IMR-90 (cell line): ENCODE measurements around the gene NEIL1. TPM values are rescaled to one million over a fixed set of nuclear protein-coding genes. Genes with fewer than 3 reads are reported as not detected.

Source experiments
- ATAC-seq: fragments of 200-7000 bp; cut with Tn5 transposase; 2 replicates; pipeline ENCODE4 v1.9.1; 2020; ENCODE audit warnings: low read depth, mild to moderate bottlenecking, moderate library complexity
- BruUV-seq: library from RNA; stranded (reverse); fragments of 400-500 nt; replicated peaks from 2 replicates; lab custom pipeline; 2021; lab: Mats Ljungman, UMichigan
- CTCF ChIA-PET: fragments of 300-600 bp; formaldehyde crosslinking; extraction: SDS; loops from one replicate; lab custom pipeline; 2021; ENCODE audit warnings: antibody characterized with exemption; lab: Yijun Ruan, JAX
- POLR2A ChIA-PET: fragments of 300-600 bp; sonication (Branson Sonifier 250); formaldehyde crosslinking; loops from one replicate; lab custom pipeline; 2022; ENCODE audit warnings: antibody characterized with exemption; ENCODE audit not compliant: unreplicated experiment; lab: Charles Lee
- DNase-seq: peaks from one replicate; pipeline ENCODE4 v3.0.0; 2013
- H2AFZ ChIP-seq: replicated peaks from 2 replicates; pipeline ENCODE3; 2013; ENCODE audit warnings: low read length, mild to moderate bottlenecking; ENCODE audit not compliant: poor library complexity
- H2AK5ac ChIP-seq: 2 replicates; pipeline ENCODE4 v1.6.1; 2013; ENCODE audit warnings: low read depth, low read length, inconsistent platforms
- H2AK9ac ChIP-seq: replicated peaks from 2 replicates; pipeline ENCODE3; 2013; ENCODE audit warnings: mild to moderate bottlenecking, low read depth, low read length, moderate library complexity; ENCODE audit not compliant: poor library complexity
- H2BK120ac ChIP-seq: 2 replicates; pipeline ENCODE4 v1.6.1; 2013; ENCODE audit warnings: low read depth, low read length, inconsistent platforms
- H2BK15ac ChIP-seq: 3 replicates; pipeline ENCODE4 v1.6.1; 2013; ENCODE audit warnings: low read depth, low read length, inconsistent platforms
- H2BK20ac ChIP-seq: 2 replicates; pipeline ENCODE4 v1.6.1; 2013; ENCODE audit warnings: low read depth, mild to moderate bottlenecking, inconsistent platforms, low read length, moderate library complexity
- H2BK5ac ChIP-seq: 2 replicates; pipeline ENCODE4 v1.6.1; 2013; ENCODE audit warnings: mild to moderate bottlenecking, low read depth, low read length, inconsistent platforms; ENCODE audit not compliant: poor library complexity, severe bottlenecking
- H3K14ac ChIP-seq: replicated peaks from 2 replicates; pipeline ENCODE4 v1.6.1; 2013; ENCODE audit warnings: low read depth, low read length, inconsistent platforms
- H3K18ac ChIP-seq: 2 replicates; pipeline ENCODE4 v1.6.1; 2013; ENCODE audit warnings: low read depth, low read length, control low read depth
- H3K23ac ChIP-seq: 2 replicates; pipeline ENCODE4 v1.6.1; 2013; ENCODE audit warnings: low read depth, low read length, inconsistent platforms
- H3K27ac ChIP-seq: 2 replicates; pipeline ENCODE4 v1.5.1; 2013; ENCODE audit warnings: mild to moderate bottlenecking, control low read depth, low read length; ENCODE audit not compliant: insufficient read depth
- H3K27me3 ChIP-seq: 2 replicates; pipeline ENCODE4 v1.6.1; 2013; ENCODE audit warnings: low read length; ENCODE audit not compliant: control insufficient read depth, insufficient read depth
- H3K36me3 ChIP-seq: 2 replicates; pipeline ENCODE4 v1.6.1; 2013; ENCODE audit warnings: low read length, mixed read lengths; ENCODE audit not compliant: control insufficient read depth, insufficient read depth
- H3K4ac ChIP-seq: 2 replicates; pipeline ENCODE4 v1.6.1; 2013; ENCODE audit warnings: low read depth, low read length, inconsistent platforms
- H3K4me1 ChIP-seq: 2 replicates; pipeline ENCODE4 v1.6.1; 2013; ENCODE audit warnings: low read length, mixed read lengths; ENCODE audit not compliant: control insufficient read depth, insufficient read depth
- H3K4me2 ChIP-seq: 2 replicates; pipeline ENCODE4 v1.6.1; 2013; ENCODE audit warnings: low read depth, mild to moderate bottlenecking, control low read depth, low read length, moderate library complexity
- H3K4me3 ChIP-seq: 2 replicates; pipeline ENCODE4 v1.5.1; 2013; ENCODE audit warnings: low read depth, mild to moderate bottlenecking, control low read depth, low read length, moderate library complexity; ENCODE audit not compliant: insufficient read depth
- H3K56ac ChIP-seq: 2 replicates; pipeline ENCODE4 v1.6.1; 2013; ENCODE audit warnings: low read length, inconsistent platforms; ENCODE audit not compliant: insufficient read depth; ENCODE audit errors: extremely low read depth
- H3K79me1 ChIP-seq, 2 experiments: 2 replicates each; pipeline ENCODE4 v1.6.1; 2013; ENCODE audit warnings: low read length in 2 of 2, inconsistent platforms in 1 of 2, low read depth in 1 of 2
- H3K9ac ChIP-seq: 2 replicates; pipeline ENCODE4 v1.6.1; 2013; ENCODE audit warnings: low read depth, low read length, control low read depth
- H3K9me1 ChIP-seq: 2 replicates; pipeline ENCODE4 v1.6.1; 2013; ENCODE audit warnings: low read length, inconsistent platforms; ENCODE audit not compliant: insufficient read depth
- H3K9me3 ChIP-seq: 2 replicates; pipeline ENCODE4 v1.6.1; 2013; ENCODE audit warnings: low read length; ENCODE audit not compliant: control insufficient read depth, insufficient read depth
- H4K20me1 ChIP-seq: 2 replicates; pipeline ENCODE4 v1.6.1; 2013; ENCODE audit warnings: low read length, inconsistent platforms; ENCODE audit not compliant: insufficient read depth
- H4K5ac ChIP-seq: 2 replicates; pipeline ENCODE4 v1.6.1; 2013; ENCODE audit warnings: mild to moderate bottlenecking, low read depth, low read length, control low read depth
- H4K8ac ChIP-seq, 2 experiments: 2 replicates each; pipeline ENCODE4 v1.6.1; 2013; ENCODE audit warnings: low read depth in 2 of 2, low read length in 2 of 2, control low read depth in 1 of 2, inconsistent platforms in 1 of 2
- H4K91ac ChIP-seq: 2 replicates; pipeline ENCODE4 v1.6.1; 2013; ENCODE audit warnings: low read depth, low read length, inconsistent platforms; ENCODE audit not compliant: insufficient read depth
- CHD1 ChIP-seq: IDR thresholded peaks from 2 replicates; pipeline ENCODE4 v1.6.1; 2012; ENCODE audit warnings: low read depth, low read length, improper control_type of control experiment
- FOS ChIP-seq: fragments of 150-350 bp; IDR thresholded peaks from 2 replicates; pipeline ENCODE4 v1.6.1; 2016; ENCODE audit warnings: low read depth, low read length
- MAFK ChIP-seq: IDR thresholded peaks from 2 replicates; pipeline ENCODE4 v1.6.1; 2012; ENCODE audit warnings: low read depth, low read length, improper control_type of control experiment
- MAZ ChIP-seq: IDR thresholded peaks from 2 replicates; pipeline ENCODE4 v1.6.1; 2012; ENCODE audit warnings: low read depth, mild to moderate bottlenecking, low read length, improper control_type of control experiment, moderate library complexity, borderline replicate concordance
- POLR2A ChIP-seq: IDR thresholded peaks from 2 replicates; pipeline ENCODE4 v1.6.1; 2012; ENCODE audit warnings: mild to moderate bottlenecking, low read depth, low read length
- RAD21 ChIP-seq: IDR thresholded peaks from 2 replicates; pipeline ENCODE4 v1.6.1; 2012; ENCODE audit warnings: low read length, improper control_type of control experiment
- RCOR1 ChIP-seq: IDR thresholded peaks from 2 replicates; pipeline ENCODE4 v1.6.1; 2012; ENCODE audit warnings: mild to moderate bottlenecking, low read length, improper control_type of control experiment; ENCODE audit not compliant: insufficient replicate concordance
- RFX5 ChIP-seq: IDR thresholded peaks from 2 replicates; pipeline ENCODE4 v1.8.0; 2012; ENCODE audit warnings: low read depth, mild to moderate bottlenecking, low read length, moderate library complexity
- USF2 ChIP-seq: fragments of 150-350 bp; IDR thresholded peaks from 2 replicates; pipeline ENCODE4 v1.6.1; 2017; ENCODE audit warnings: mild to moderate bottlenecking, antibody characterized with exemption, low read length, low read depth
- WGBS, 2 experiments: methylation state at CpG; one replicate each; pipeline versions ENCODE4 v1.1.5 to v1.1.7; 2013; ENCODE audit warnings: missing lambda C conversion rate in 2 of 2; ENCODE audit not compliant: insufficient read length in 1 of 2; ENCODE audit errors: extremely low coverage in 2 of 2; 5-methylcytosine and 5-hydroxymethylcytosine counted together
- dilution Hi-C: fragments of 300-500 bp; cut with HindIII; formaldehyde crosslinking; loops from one replicate; pipeline ENCODE4 v1.14.3; 2018; ENCODE audit warnings: low sequenced_read_pairs; ENCODE audit not compliant: unreplicated experiment
- in situ Hi-C: fragments of 300-500 bp; cut with MboI; formaldehyde crosslinking; loops from 3 replicates; pipeline ENCODE4 v1.14.3; 2019; ENCODE audit warnings: low sequenced_read_pairs, inconsistent platforms, mixed read lengths
- intact Hi-C: fragments of 100-400 bp; cut with micrococcal nuclease; formaldehyde crosslinking; loops from 2 replicates; pipeline ENCODE4 v1.10.0; 2022
- polyA plus RNA-seq, 3 experiments: library from polyadenylated mRNA; depleted of rRNA; stranded (reverse); fragments of >200 nt; gene quantifications; 2 replicates each; pipeline ENCODE4 v1.2.3, GENCODE V29; 2012; ENCODE audit warnings: low replicate concordance in 1 of 3
- total RNA-seq: library from RNA; depleted of rRNA; stranded (reverse); fragments of >200 nt; gene quantifications from 2 replicates; pipeline ENCODE4 v1.2.3, GENCODE V29; 2012
- TF ChIP-seq, protein P1 (sequence below): conservative IDR thresholded peaks from 2 replicates; pipeline ENCODE4 v1.5.1; 2012; ENCODE audit warnings: mild to moderate bottlenecking, low read depth, low read length, improper control_type of control experiment
- TF ChIP-seq, protein P2 (sequence below): fragments of 150-350 bp; IDR thresholded peaks from 2 replicates; pipeline ENCODE4 v1.6.1; 2016; ENCODE audit warnings: low read depth, mild to moderate bottlenecking, low read length, moderate library complexity, borderline replicate concordance

Gene NEIL1
- total and polyA plus RNA-seq, 2 of the 4 experiments (the other 2 are of a cell fraction) = 1.1 to 3.6 TPM

DNA sequence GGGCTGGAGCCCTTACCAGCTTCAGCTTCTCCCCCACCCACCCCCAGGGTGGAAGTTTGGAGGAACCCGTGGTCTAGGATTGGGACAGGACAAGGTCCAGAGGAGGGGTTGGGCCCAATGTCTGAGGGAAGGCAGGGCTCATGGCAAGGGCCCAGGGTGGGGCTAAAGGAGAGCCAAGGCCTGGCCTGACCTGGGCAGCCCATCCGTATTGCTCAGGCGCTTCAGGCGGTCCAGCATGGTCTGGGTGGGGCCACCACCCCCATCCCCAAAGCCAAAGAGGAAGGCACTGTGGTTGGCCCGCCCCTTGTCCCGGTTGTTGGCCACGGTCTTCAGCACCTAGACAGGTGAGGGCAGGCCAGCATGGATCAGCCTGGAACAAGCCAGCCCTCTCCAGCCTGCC is 14.0 kb downstream of the NEIL1 start:
- CTCF ChIA-PET = no interaction called here
- H4K5ac ChIP-seq = no peak overlapping the region
- H2BK20ac ChIP-seq = no peak overlapping the region
- H3K4me3 ChIP-seq = no peak overlapping the region
- no peak overlapping the region for H3K27ac ChIP-seq
- ATAC-seq (no peak), DNase-seq (no peak)
- no peak overlapping the region for H3K4me2 ChIP-seq
- H2BK120ac ChIP-seq = no peak overlapping the region
- H3K4me1 ChIP-seq = no peaks in the 10 kb centered on the region
- WGBS, 2 experiments = no CpG with 5 or more reads among the region's 7 CpGs
- H3K14ac ChIP-seq = no peak overlapping the region
- H4K8ac ChIP-seq = no peak overlapping the region
- dilution Hi-C loops = no loop called here
- H2BK15ac ChIP-seq = no peak overlapping the region
- H3K4ac ChIP-seq = no peak overlapping the region
- H3K36me3 ChIP-seq = peaks cover 70% of the 10 kb centered on the region
- no peak overlapping the region for H2AK5ac ChIP-seq
- no TSS peak for BruUV-seq
- H3K9me1 ChIP-seq = no peaks in the 10 kb centered on the region; the same call in 1 of the 2 replicates
- no peak overlapping the region for H3K56ac ChIP-seq
- H3K9ac ChIP-seq = no peak overlapping the region
- H4K20me1 ChIP-seq = peaks cover 4% of the 10 kb centered on the region; the same call in 1 of the 2 replicates
- no peak for TF ChIP-seq MAZ
- no peak for TF ChIP-seq RCOR1
- TF ChIP-seq POLR2A = no peak
- TF ChIP-seq, protein P1, sequence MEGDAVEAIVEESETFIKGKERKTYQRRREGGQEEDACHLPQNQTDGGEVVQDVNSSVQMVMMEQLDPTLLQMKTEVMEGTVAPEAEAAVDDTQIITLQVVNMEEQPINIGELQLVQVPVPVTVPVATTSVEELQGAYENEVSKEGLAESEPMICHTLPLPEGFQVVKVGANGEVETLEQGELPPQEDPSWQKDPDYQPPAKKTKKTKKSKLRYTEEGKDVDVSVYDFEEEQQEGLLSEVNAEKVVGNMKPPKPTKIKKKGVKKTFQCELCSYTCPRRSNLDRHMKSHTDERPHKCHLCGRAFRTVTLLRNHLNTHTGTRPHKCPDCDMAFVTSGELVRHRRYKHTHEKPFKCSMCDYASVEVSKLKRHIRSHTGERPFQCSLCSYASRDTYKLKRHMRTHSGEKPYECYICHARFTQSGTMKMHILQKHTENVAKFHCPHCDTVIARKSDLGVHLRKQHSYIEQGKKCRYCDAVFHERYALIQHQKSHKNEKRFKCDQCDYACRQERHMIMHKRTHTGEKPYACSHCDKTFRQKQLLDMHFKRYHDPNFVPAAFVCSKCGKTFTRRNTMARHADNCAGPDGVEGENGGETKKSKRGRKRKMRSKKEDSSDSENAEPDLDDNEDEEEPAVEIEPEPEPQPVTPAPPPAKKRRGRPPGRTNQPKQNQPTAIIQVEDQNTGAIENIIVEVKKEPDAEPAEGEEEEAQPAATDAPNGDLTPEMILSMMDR = no peak
- TF ChIP-seq FOS = no peak
- no peak for TF ChIP-seq USF2
- no peak for TF ChIP-seq MAFK
- TF ChIP-seq RFX5 = no peak
- no peak for TF ChIP-seq CHD1
- TF ChIP-seq RAD21 = no peak
- TF ChIP-seq, protein P2, sequence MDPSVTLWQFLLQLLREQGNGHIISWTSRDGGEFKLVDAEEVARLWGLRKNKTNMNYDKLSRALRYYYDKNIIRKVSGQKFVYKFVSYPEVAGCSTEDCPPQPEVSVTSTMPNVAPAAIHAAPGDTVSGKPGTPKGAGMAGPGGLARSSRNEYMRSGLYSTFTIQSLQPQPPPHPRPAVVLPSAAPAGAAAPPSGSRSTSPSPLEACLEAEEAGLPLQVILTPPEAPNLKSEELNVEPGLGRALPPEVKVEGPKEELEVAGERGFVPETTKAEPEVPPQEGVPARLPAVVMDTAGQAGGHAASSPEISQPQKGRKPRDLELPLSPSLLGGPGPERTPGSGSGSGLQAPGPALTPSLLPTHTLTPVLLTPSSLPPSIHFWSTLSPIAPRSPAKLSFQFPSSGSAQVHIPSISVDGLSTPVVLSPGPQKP = no peak
- intact Hi-C loops = no loop called here
- in situ Hi-C loops = no loop called here
- H3K23ac ChIP-seq = no peak overlapping the region
- no peak overlapping the region for H2BK5ac ChIP-seq
- POLR2A ChIA-PET = no interaction called here
- peaks cover 2 to 9% of the 10 kb centered on the region in 2 experiments; a peak in 1 of 4 replicates for H3K79me1 ChIP-seq
- H2AK9ac ChIP-seq = no peak overlapping the region
- H3K18ac ChIP-seq = no peak overlapping the region
- no peak overlapping the region for H4K91ac ChIP-seq
- H3K27me3 ChIP-seq = no peaks in the 10 kb centered on the region
- no peaks in the 10 kb centered on the region for H3K9me3 ChIP-seq
- no peak overlapping the region for H2AFZ ChIP-seq
